T-helper 2 cell treated with Interferon-gamma antibody and Interleukin-4, amounts not matched to agents 5 μg/mL and 100 μg/mL, for 36 hours (primary cell): Measurements from ENCODE around the gene BRICD5.
"Not testable (repeated sequence)": the region's sequence is repeated elsewhere in the genome, so short reads cannot be mapped to it uniquely, and the experiment has no call there.

Experiments
- DNase-seq: peaks from one replicate; pipeline ENCODE4 v3.0.0; 2021; ENCODE audit warnings: low spot score
- H3K27ac Mint-ChIP-seq: one replicate; pipeline ENCODE4 v1.8.0; 2021; ENCODE audit warnings: mild to moderate bottlenecking, mixed read lengths
- H3K27me3 Mint-ChIP-seq: one replicate; pipeline ENCODE4 v1.8.0; 2021; ENCODE audit warnings: low read depth, mixed read lengths
- H3K36me3 Mint-ChIP-seq: one replicate; pipeline ENCODE4 v1.8.0; 2021; ENCODE audit warnings: low read depth, mixed read lengths
- H3K4me1 Mint-ChIP-seq: one replicate; pipeline ENCODE4 v1.8.0; 2021; ENCODE audit warnings: low read depth, mixed read lengths
- H3K4me3 Mint-ChIP-seq: one replicate; pipeline ENCODE4 v1.8.0; 2022; ENCODE audit warnings: mild to moderate bottlenecking, moderate library complexity, mixed read lengths
- H3K9me3 Mint-ChIP-seq: one replicate; pipeline ENCODE4 v1.8.0; 2021; ENCODE audit warnings: mixed read lengths

BRICD5 gene

DNA sequence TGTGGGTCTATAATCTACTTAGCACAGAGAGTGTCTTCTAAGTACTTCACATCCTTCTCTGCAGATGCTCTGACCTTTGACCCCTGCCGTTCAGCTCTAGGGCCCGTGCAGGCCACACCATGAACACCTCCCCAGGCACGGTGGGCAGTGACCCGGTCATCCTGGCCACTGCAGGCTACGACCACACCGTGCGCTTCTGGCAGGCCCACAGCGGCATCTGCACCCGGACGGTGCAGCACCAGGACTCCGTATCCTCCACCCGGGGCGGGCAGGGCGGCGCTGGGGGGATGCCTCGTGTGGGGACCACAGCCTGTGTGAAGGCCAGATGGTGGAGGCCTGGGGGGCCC lies 4.7 kb downstream of the BRICD5 start:
- Mint-ChIP-seq H3K9me3 (no peaks in the 10 kb centered on the region), H3K27me3 (peaks cover 5% of the 10 kb centered on the region), H3K4me3 (peak overlapping the region; percentile 84), H3K27ac (peak overlapping the region; percentile 80), H3K4me1 (peaks cover 7% of the 10 kb centered on the region), H3K36me3 (peaks cover 13% of the 10 kb centered on the region)
- DNase-seq, result no peak

- H3K27me3 Mint-ChIP-seq, result peaks cover 6% of the 10 kb centered on the region
- peak within 1 kb of the TSS; percentile 80 for H3K27ac Mint-ChIP-seq
- H3K4me3 Mint-ChIP-seq, result peak within 1 kb of the TSS; percentile 84
- H3K4me1 Mint-ChIP-seq, result peaks cover 7% of the 10 kb centered on the region
- no peaks in the 10 kb centered on the region for H3K9me3 Mint-ChIP-seq
- peaks cover 13% of the 10 kb centered on the region for H3K36me3 Mint-ChIP-seq
- peak; percentile 89 for DNase-seq
Observed at GRCh38 chr16:2205104-2205966, 5.3 kb downstream of the BRICD5 start, which contains the start of gene MLST8. Gene MLST8, plus strand, starts transcription at chr16:2205454. Its CDS starts 632 bp downstream, at chr16:2206086.

DNA sequence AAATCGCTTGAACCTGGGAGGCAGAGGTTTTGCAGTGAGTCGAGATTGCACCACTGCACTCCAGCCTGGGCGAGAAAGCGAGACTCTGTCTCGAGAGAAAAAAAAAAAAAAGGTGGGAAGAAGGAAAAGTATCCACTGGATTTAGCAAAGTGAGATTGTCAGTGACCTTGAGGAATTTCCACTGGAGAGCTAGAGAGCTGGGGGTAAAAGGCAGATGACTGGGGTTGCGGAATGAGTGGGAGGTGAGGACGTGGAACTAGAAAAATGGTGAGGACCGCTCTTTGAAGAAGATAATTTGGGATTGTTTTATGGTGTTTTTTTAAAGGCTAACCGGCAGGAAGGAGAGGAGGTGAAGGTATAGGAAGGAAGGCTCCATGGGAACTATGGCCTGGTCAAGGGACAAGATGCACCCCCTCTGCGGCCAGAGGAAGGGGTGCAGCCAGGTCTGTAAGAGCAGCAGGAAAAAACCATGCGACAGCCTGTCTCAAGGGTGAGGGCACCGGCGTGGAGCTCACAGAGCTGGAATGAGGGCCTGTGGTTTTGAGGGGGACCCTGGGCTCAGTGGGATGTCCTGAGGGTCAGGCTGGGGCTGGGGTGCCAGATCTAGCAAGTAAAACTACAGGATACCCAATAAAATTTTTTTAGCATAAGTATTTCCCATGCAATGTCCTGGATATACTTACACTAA lies 6.1 kb downstream of the BRICD5 start:
- Mint-ChIP-seq H3K36me3 (peaks cover 13% of the 10 kb centered on the region), H3K27me3 (peaks cover 10% of the 10 kb centered on the region), H3K9me3 (no peaks in the 10 kb centered on the region), H3K4me1 (peaks cover 7% of the 10 kb centered on the region), H3K4me3 (peak overlapping the region; percentile 73), H3K27ac (peak overlapping the region; percentile 76)
- no peak for DNase-seq

DNA sequence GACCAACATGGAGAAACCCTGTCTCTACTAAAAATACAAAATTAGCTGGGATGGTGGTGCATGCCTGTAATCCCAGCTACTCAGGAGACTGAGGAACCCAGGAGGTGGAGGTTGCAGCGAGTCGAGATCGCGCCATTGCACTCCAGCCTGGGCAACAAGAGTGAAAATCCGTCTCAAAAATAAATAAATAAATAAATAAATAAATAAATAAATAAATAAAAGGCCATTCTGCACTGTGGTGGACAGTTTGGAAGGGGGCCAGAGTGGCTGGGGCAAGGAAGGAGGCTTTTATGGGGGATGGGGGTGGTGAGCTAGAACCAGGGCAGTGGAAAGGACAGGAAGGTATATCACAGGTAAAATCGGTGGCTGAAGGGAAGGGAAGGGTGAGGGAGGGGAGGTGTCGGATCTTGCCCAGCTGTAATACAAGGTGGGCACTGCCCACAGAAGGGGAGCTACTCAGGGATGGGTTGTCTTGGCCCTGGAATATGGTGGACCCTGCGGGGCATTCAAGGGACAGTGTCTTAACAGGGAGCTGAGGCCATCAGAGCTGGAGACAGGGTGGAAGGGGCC lies 7.5 kb downstream of the BRICD5 start:
- Mint-ChIP-seq H3K27ac (peak overlapping the region; percentile 6), H3K4me3 (peak overlapping the region; percentile 49), H3K36me3 (peaks cover 11% of the 10 kb centered on the region), H3K27me3 (peaks cover 19% of the 10 kb centered on the region)
- not testable (repeated sequence) for H3K4me1 Mint-ChIP-seq, DNase-seq, H3K9me3 Mint-ChIP-seq

DNA sequence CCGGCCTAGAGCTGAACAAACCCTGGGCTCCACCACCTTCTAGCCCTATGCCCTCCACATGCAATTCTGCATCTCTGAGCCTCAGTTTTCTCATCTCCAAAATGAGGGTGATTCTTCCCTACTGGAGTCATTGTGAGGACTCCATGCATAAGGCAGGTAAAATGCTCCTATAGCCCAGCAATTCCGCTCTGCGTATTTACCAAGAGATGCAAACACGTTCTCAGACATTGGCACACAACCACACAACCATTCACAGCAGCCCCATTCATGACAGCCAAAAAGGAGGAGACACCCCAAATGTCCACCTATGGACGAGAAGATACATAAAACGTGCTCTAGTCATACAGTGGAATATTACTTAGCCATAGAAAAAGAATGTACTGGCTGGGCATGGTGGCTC lies 10.3 kb downstream of the BRICD5 start:
- H3K36me3 Mint-ChIP-seq, result no peaks in the 10 kb centered on the region
- no peak overlapping the region for H3K4me3 Mint-ChIP-seq
- peaks cover 34% of the 10 kb centered on the region for H3K27me3 Mint-ChIP-seq
- H3K9me3 Mint-ChIP-seq, result no peaks in the 10 kb centered on the region
- H3K4me1 Mint-ChIP-seq, result peaks cover 5% of the 10 kb centered on the region
- H3K27ac Mint-ChIP-seq, result no peak overlapping the region
- no peak for DNase-seq

DNA sequence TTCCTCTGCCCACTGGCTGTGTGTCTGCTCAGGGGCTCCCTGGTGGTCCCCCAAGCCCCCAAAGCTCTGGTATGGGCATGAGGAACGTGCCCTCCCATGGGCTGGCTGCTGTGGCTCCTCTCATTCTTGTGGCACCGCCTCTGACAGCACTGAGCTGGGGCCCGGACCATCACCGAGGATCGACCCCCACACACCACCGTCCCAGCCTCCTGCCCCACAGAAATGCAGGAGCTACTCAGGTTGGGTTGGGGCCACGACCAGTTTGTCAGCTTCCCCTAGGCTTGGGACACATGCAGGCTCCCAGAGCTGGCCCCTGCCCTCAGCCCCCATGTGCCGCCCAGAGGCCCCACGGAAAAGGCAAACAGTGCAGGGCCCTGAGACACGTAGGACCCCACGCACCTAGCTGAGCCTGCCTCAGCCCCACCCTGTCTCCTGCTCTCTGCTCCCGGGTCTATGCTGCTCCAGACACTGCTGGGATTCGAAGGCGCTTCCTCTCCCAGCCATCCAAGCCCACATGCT lies 11.0 kb downstream of the BRICD5 start:
- no peaks in the 10 kb centered on the region for H3K9me3 Mint-ChIP-seq
- no peak for DNase-seq
- no peak overlapping the region for H3K4me3 Mint-ChIP-seq
- peaks cover 40% of the 10 kb centered on the region for H3K27me3 Mint-ChIP-seq
- H3K4me1 Mint-ChIP-seq, result peaks cover 3% of the 10 kb centered on the region
- no peak overlapping the region for H3K27ac Mint-ChIP-seq
- H3K36me3 Mint-ChIP-seq, result no peaks in the 10 kb centered on the region

GRCh38 chr16:2199095-2199494 lies 11.6 kb downstream of the BRICD5 start:
- DNase-seq, result no peak
- Mint-ChIP-seq H3K27me3 (peaks cover 44% of the 10 kb centered on the region), H3K4me1 (no peaks in the 10 kb centered on the region), H3K4me3 (no peak overlapping the region), H3K27ac (no peak overlapping the region), H3K36me3 (no peaks in the 10 kb centered on the region), H3K9me3 (no peaks in the 10 kb centered on the region)

GRCh38 chr16:2198283-2198682 lies 12.4 kb downstream of the BRICD5 start:
- Mint-ChIP-seq H3K9me3 (no peaks in the 10 kb centered on the region), H3K4me3 (no peak overlapping the region), H3K27me3 (peaks cover 46% of the 10 kb centered on the region), H3K36me3 (no peaks in the 10 kb centered on the region), H3K4me1 (no peaks in the 10 kb centered on the region), H3K27ac (no peak overlapping the region)
- DNase-seq, result no peak

GRCh38 chr16:2197765-2198164 lies 12.9 kb downstream of the BRICD5 start:
- Mint-ChIP-seq H3K4me3 (no peak overlapping the region), H3K27me3 (peaks cover 46% of the 10 kb centered on the region)

GRCh38 chr16:2196981-2197511 lies 13.6 kb downstream of the BRICD5 start:
- Mint-ChIP-seq H3K36me3 (no peaks in the 10 kb centered on the region), H3K27ac (no peak overlapping the region), H3K27me3 (peaks cover 45% of the 10 kb centered on the region), H3K9me3 (no peaks in the 10 kb centered on the region), H3K4me3 (peak overlapping the region; percentile 50), H3K4me1 (no peaks in the 10 kb centered on the region)
- no peak for DNase-seq

More at GRCh38 chr16:2197765-2198164, 12.9 kb downstream of the BRICD5 start:
- no peaks in the 10 kb centered on the region for H3K9me3 Mint-ChIP-seq
- DNase-seq, result no peak
- H3K27ac Mint-ChIP-seq, result no peak overlapping the region
- H3K36me3 Mint-ChIP-seq, result no peaks in the 10 kb centered on the region
- no peaks in the 10 kb centered on the region for H3K4me1 Mint-ChIP-seq

- Mint-ChIP-seq H3K36me3 (no peaks in the 10 kb centered on the region), H3K27ac (no peak within 1 kb of the TSS), H3K27me3 (peaks cover 41% of the 10 kb centered on the region), H3K4me1 (no peaks in the 10 kb centered on the region), H3K4me3 (peak within 1 kb of the TSS; percentile 50), H3K9me3 (no peaks in the 10 kb centered on the region)
- no peak for DNase-seq
Observed at GRCh38 chr16:2196162-2196980, 14.3 kb downstream of the BRICD5 start, which contains the start of gene CASKIN1. Gene CASKIN1, minus strand, starts transcription at chr16:2196605. Its CDS starts 173 bp downstream, at chr16:2196432.

DNA sequence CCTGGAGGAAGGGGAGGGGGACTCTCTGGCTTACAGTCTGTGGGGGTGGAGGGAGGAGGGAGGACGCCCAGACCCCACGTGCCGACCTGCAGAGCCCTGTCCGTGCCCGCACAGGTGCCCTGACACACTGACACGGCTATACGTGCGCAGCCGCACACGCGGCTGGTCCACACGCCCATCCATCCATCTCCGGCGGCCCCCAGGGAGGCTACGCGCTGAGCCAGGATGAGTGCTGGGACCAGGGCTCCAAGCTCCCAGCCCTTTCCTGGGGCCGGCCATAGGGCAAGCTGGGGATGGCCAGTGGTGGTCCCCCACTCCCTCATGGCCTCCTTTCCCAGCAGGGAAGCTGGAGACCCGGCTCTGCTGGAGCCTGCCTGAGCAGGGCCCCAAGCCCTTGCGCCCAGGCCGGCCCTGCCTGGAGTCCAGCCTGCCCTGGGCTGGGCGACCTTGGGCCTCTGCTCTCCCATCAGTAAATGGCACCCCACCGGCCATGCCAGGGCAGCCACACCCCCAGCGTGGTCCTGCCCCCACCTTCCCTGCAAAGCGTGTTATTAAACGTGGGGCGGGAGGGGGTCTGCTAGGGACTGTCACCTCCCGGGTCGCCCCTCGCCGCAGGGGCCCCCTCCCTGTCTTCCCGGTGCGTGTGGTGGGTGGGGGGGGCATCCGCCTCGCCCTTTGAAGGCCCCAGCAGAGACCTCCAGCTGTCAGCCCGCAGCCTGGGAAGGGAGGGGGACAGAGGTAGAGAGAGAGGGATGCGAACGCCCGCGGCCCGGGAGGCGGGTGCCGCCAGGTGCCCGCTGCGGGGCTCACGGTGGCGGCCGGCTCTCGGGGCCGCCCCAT lies 15.1 kb downstream of the BRICD5 start:
- Mint-ChIP-seq H3K27me3 (peaks cover 41% of the 10 kb centered on the region), H3K4me1 (no peaks in the 10 kb centered on the region), H3K27ac (no peak overlapping the region), H3K9me3 (no peaks in the 10 kb centered on the region), H3K4me3 (no peak overlapping the region), H3K36me3 (no peaks in the 10 kb centered on the region)
- no peak for DNase-seq
